ENCODE data around the gene SLC13A2.
"Not testable (repeated sequence)": the region's sequence is repeated elsewhere in the genome, so short reads cannot be mapped to it uniquely, and the experiment has no call there.

The SLC13A2 gene

GRCh38 chr17:28473542-28473941 is at the start of gene SLC13A2:
TSS of gene SLC13A2 (plus strand) at chr17:28473644. CDS start at chr17:28473713, 69 bp downstream.
- no peak for DNase-seq (ENCODE audit: low spot score)

GRCh38 chr17:28425206-28425605 is 48.2 kb upstream of the SLC13A2 start:
- no peak for DNase-seq (ENCODE audit: low spot score)

GRCh38 chr17:28426081-28426519 is 47.3 kb upstream of the SLC13A2 start:
- no peak for DNase-seq (ENCODE audit: low spot score)

- DNase-seq (ENCODE audit: low spot score), result no peak
Observed at GRCh38 chr17:28427371-28427770, 46.1 kb upstream of the SLC13A2 start.

GRCh38 chr17:28427982-28428381 is 45.5 kb upstream of the SLC13A2 start:
- not testable (repeated sequence) for DNase-seq (ENCODE audit: low spot score)

- no peak for DNase-seq (ENCODE audit: low spot score)
Observed at GRCh38 chr17:28433721-28434120, 39.7 kb upstream of the SLC13A2 start.

- DNase-seq (ENCODE audit: low spot score), result not testable (repeated sequence)
Observed at GRCh38 chr17:28434326-28434725, 39.1 kb upstream of the SLC13A2 start.

- DNase-seq (ENCODE audit: low spot score), result no peak
Observed at GRCh38 chr17:28443901-28444638, 29.4 kb upstream of the SLC13A2 start.

GRCh38 chr17:28446716-28447395 is 26.6 kb upstream of the SLC13A2 start:
- DNase-seq (ENCODE audit: low spot score), result no peak

- DNase-seq (ENCODE audit: low spot score), result no peak
Observed at GRCh38 chr17:28447396-28447760, 26.1 kb upstream of the SLC13A2 start.

GRCh38 chr17:28449859-28450258 is 23.6 kb upstream of the SLC13A2 start:
- DNase-seq (ENCODE audit: low spot score), result no peak

GRCh38 chr17:28457890-28458289 is 15.6 kb upstream of the SLC13A2 start:
- DNase-seq (ENCODE audit: low spot score), result no peak

- DNase-seq (ENCODE audit: low spot score), result not testable (repeated sequence)
Observed at GRCh38 chr17:28458881-28459280, 14.6 kb upstream of the SLC13A2 start.

- no peak for DNase-seq (ENCODE audit: low spot score)
Observed at GRCh38 chr17:28460901-28461300, 12.5 kb upstream of the SLC13A2 start.

GRCh38 chr17:28466001-28466400 is 7.4 kb upstream of the SLC13A2 start:
- no peak for DNase-seq (ENCODE audit: low spot score)

- DNase-seq (ENCODE audit: low spot score), result no peak
Observed at GRCh38 chr17:28466521-28467048, 6.9 kb upstream of the SLC13A2 start.

- no peak for DNase-seq (ENCODE audit: low spot score)
Observed at GRCh38 chr17:28467456-28468025, 5.9 kb upstream of the SLC13A2 start.

GRCh38 chr17:28468033-28468735 is 5.3 kb upstream of the SLC13A2 start:
- not testable (repeated sequence) for DNase-seq (ENCODE audit: low spot score)

- DNase-seq (ENCODE audit: low spot score), result no peak
Observed at GRCh38 chr17:28468781-28469180, 4.7 kb upstream of the SLC13A2 start.

- DNase-seq (ENCODE audit: low spot score), result no peak
Observed at GRCh38 chr17:28469376-28469775, 4.1 kb upstream of the SLC13A2 start.

- no peak for DNase-seq (ENCODE audit: low spot score)
Observed at GRCh38 chr17:28470266-28470913, 3.1 kb upstream of the SLC13A2 start.

GRCh38 chr17:28470914-28471366 is 2.5 kb upstream of the SLC13A2 start:
- DNase-seq (ENCODE audit: low spot score), result no peak
